Common myeloid progenitor, CD34-positive (primary cell): ENCODE results near the gene FBXO9.
"Not testable (repeated sequence)": the region's sequence is repeated elsewhere in the genome, so short reads cannot be mapped to it uniquely, and the experiment has no call there.

Source experiments
- CTCF ChIA-PET: fragments of 350-600 bp; sonication (Branson Sonifier 250); formaldehyde crosslinking; loops from one replicate; lab custom pipeline; 2021; ENCODE audit warnings: antibody characterized with exemption; lab: Charles Lee
- POLR2A ChIA-PET: fragments of 350-600 bp; sonication (Branson Sonifier 250); formaldehyde crosslinking; loops from one replicate; lab custom pipeline; 2021; ENCODE audit warnings: antibody characterized with exemption; lab: Charles Lee
- DNase-seq, 3 donors: peaks; one replicate each; pipeline versions ENCODE4 v3.0.0 to v3.0.0-alpha.2; 2013
- H3K27ac ChIP-seq, 2 experiments: 1 replicate in 1 of 2; 2 replicates in 1 of 2; pipeline ENCODE4 v1.7.0; 2013; ENCODE audit warnings: inconsistent platforms in 2 of 2, low read length in 2 of 2, mild to moderate bottlenecking in 2 of 2, low read depth in 1 of 2, moderate library complexity in 1 of 2; ENCODE audit not compliant: severe bottlenecking in 2 of 2, insufficient read depth in 1 of 2, poor library complexity in 1 of 2
- H3K27me3 ChIP-seq, 5 experiments: replicated peaks in 2 of 5; 1 replicate in 3 of 5; 2 replicates in 2 of 5; pipeline versions ENCODE4 v1.6.1 to v1.7.0; 2013; ENCODE audit warnings: low read length in 4 of 5, mild to moderate bottlenecking in 2 of 5, moderate library complexity in 2 of 5, inconsistent platforms in 1 of 5; ENCODE audit not compliant: insufficient read depth in 5 of 5, control insufficient read depth in 4 of 5
- H3K36me3 ChIP-seq, 4 experiments: 1 replicate in 2 of 4; 2 replicates in 2 of 4; pipeline versions ENCODE4 v1.6.1 to v1.7.0; 2013; ENCODE audit warnings: low read length in 3 of 4, control low read depth in 1 of 4, mild to moderate bottlenecking in 1 of 4; ENCODE audit not compliant: control insufficient read depth in 4 of 4, insufficient read depth in 4 of 4
- H3K4me1 ChIP-seq, 4 experiments: 1 replicate in 3 of 4; 2 replicates in 1 of 4; pipeline versions ENCODE4 v1.6.1 to v1.7.1; 2013; ENCODE audit warnings: low read length in 3 of 4, mild to moderate bottlenecking in 3 of 4, control low read depth in 1 of 4, inconsistent platforms in 1 of 4, moderate library complexity in 1 of 4; ENCODE audit not compliant: control insufficient read depth in 4 of 4, insufficient read depth in 4 of 4; ENCODE audit errors: control extremely low read depth in 1 of 4
- H3K4me3 ChIP-seq, 7 experiments: 1 replicate in 4 of 7; 2 replicates in 3 of 7; pipeline versions ENCODE4 v1.5.1 to v1.7.0; 2013; ENCODE audit warnings: mild to moderate bottlenecking in 7 of 7, low read length in 6 of 7, moderate library complexity in 6 of 7, inconsistent platforms in 2 of 7, low read depth in 2 of 7, control low read depth in 1 of 7; ENCODE audit not compliant: insufficient read depth in 4 of 7, control insufficient read depth in 1 of 7; ENCODE audit errors: extremely low read depth in 1 of 7
- H3K9me3 ChIP-seq, 5 experiments: 1 replicate in 4 of 5; 2 replicates in 1 of 5; pipeline versions ENCODE4 v1.6.1 to v1.7.1; 2013; ENCODE audit warnings: low read length in 4 of 5, mild to moderate bottlenecking in 2 of 5, inconsistent platforms in 1 of 5, low read depth in 1 of 5, moderate library complexity in 1 of 5; ENCODE audit not compliant: control insufficient read depth in 4 of 5, insufficient read depth in 2 of 5; ENCODE audit errors: control extremely low read depth in 1 of 5
- WGBS: methylation state at CpG from one replicate; pipeline ENCODE4 v1.1.5; 2013; ENCODE audit not compliant: insufficient coverage; 5-methylcytosine and 5-hydroxymethylcytosine counted together

FBXO9 gene

GRCh38 chr6:53044572-53044971 is 20.6 kb upstream of the FBXO9 start:
- WGBS, result 100% methylated on average over 1 of the region's 4 CpGs
- no peak for DNase-seq
- POLR2A ChIA-PET, result no interaction called here
- CTCF ChIA-PET, result no interaction called here
- H3K27ac ChIP-seq, result no peak overlapping the region
- peaks cover 0 to 7% (median 3%) of the 10 kb centered on the region in 5 experiments for H3K9me3 ChIP-seq
- H3K4me1 ChIP-seq, result peaks cover 7 to 17% (median 12%) of the 10 kb centered on the region in 4 experiments
- peaks cover 0 to 20% (median 11%) of the 10 kb centered on the region in 4 experiments for H3K36me3 ChIP-seq
- H3K4me3 ChIP-seq, result no peak overlapping the region
- peaks cover 0 to 46% (median 17%) of the 10 kb centered on the region in 5 experiments for H3K27me3 ChIP-seq

- no peak for DNase-seq
- Histone ChIP-seq H3K9me3 (no peaks in the 10 kb centered on the region), H3K36me3 (peaks cover 0 to 5% (median 2%) of the 10 kb centered on the region in 4 experiments), H3K27ac (no peak overlapping the region), H3K27me3 (peaks cover 0 to 59% (median 25%) of the 10 kb centered on the region in 5 experiments), H3K4me3 (no peak overlapping the region), H3K4me1 (peaks cover 7 to 17% (median 12%) of the 10 kb centered on the region in 4 experiments)
- WGBS, result no CpG with 5 or more reads among the region's 1 CpG
- ChIA-PET CTCF (no interaction called here), POLR2A (no interaction called here)
Observed at GRCh38 chr6:53045891-53046673, 19.1 kb upstream of the FBXO9 start.

GRCh38 chr6:53048431-53049195 is 16.6 kb upstream of the FBXO9 start:
- Histone ChIP-seq H3K27ac (no peak overlapping the region), H3K4me1 (peaks cover 7 to 17% (median 12%) of the 10 kb centered on the region in 4 experiments), H3K4me3 (peak overlapping the region in 3 of 7 experiments; percentile 17 to 54 (median 38)), H3K27me3 (peaks cover 0 to 64% (median 25%) of the 10 kb centered on the region in 5 experiments), H3K36me3 (peaks cover 0 to 8% (median 1%) of the 10 kb centered on the region in 4 experiments), H3K9me3 (peaks cover 0 to 3% (median 0%) of the 10 kb centered on the region in 5 experiments)
- peak; percentile 66 to 93 (median 89) for DNase-seq
- ChIA-PET POLR2A (no interaction called here), CTCF (interaction anchor here (0.7 to 1.5 kb wide), 5 partner anchors 14 to 323 kb away, joined by 3 to 4 read pairs (median 3); no protein-coding TSS in a partner anchor)
- 44% methylated on average over 5 of the region's 9 CpGs for WGBS

- Histone ChIP-seq H3K27ac (no peak overlapping the region), H3K9me3 (peaks cover 0 to 3% (median 0%) of the 10 kb centered on the region in 5 experiments), H3K4me1 (peaks cover 7 to 17% (median 12%) of the 10 kb centered on the region in 4 experiments), H3K36me3 (peaks cover 0 to 9% (median 6%) of the 10 kb centered on the region in 4 experiments), H3K4me3 (no peak overlapping the region), H3K27me3 (peaks cover 0 to 66% (median 22%) of the 10 kb centered on the region in 5 experiments)
- ChIA-PET CTCF (interaction anchor here (1.0 to 1.5 kb wide), 3 partner anchors 13 to 323 kb away, joined by 3 to 4 read pairs (median 3); no protein-coding TSS in a partner anchor), POLR2A (no interaction called here)
- DNase-seq, result no peak
- 75% methylated on average over 1 of the region's 1 CpG for WGBS
Observed at GRCh38 chr6:53049415-53049814, 15.8 kb upstream of the FBXO9 start.

GRCh38 chr6:53052152-53052551 is 13.1 kb upstream of the FBXO9 start:
- CTCF ChIA-PET, DNase-seq, H3K27ac ChIP-seq, H3K9me3 ChIP-seq, H3K4me3 ChIP-seq, POLR2A ChIA-PET: not testable (repeated sequence)
- Histone ChIP-seq H3K36me3 (peaks cover 0 to 12% (median 8%) of the 10 kb centered on the region in 4 experiments), H3K27me3 (peaks cover 0 to 58% (median 17%) of the 10 kb centered on the region in 5 experiments), H3K4me1 (peaks cover 7 to 17% (median 12%) of the 10 kb centered on the region in 4 experiments)
- 100% methylated on average over 2 of the region's 3 CpGs for WGBS

- Histone ChIP-seq H3K9me3 (peaks cover 0 to 3% (median 0%) of the 10 kb centered on the region in 5 experiments), H3K4me1 (peaks cover 0 to 2% (median 0%) of the 10 kb centered on the region in 4 experiments), H3K36me3 (peaks cover 0 to 14% (median 8%) of the 10 kb centered on the region in 4 experiments), H3K27me3 (peaks cover 0 to 50% (median 11%) of the 10 kb centered on the region in 5 experiments), H3K27ac (no peak overlapping the region), H3K4me3 (no peak overlapping the region)
- POLR2A ChIA-PET, result no interaction called here
- CTCF ChIA-PET, result interaction anchor here (0.7 to 1.4 kb wide), 2 partner anchors 12 to 59 kb away, joined by 3 read pairs; partner anchors contain the start of gene GSTA4
- WGBS, result 100% methylated on average over 2 of the region's 4 CpGs
- no peak for DNase-seq
Observed at GRCh38 chr6:53054532-53054931, 10.7 kb upstream of the FBXO9 start.
